Heart left ventricle (tissue), 16 donors: Measurements from ENCODE around the gene ICE1. TPM values are rescaled to one million over a fixed set of nuclear protein-coding genes. Genes with fewer than 3 reads are reported as not detected.

Experiments
- ATAC-seq, 4 donors: fragments of 200-7000 bp; cut with Tn5 transposase; one replicate each; pipeline ENCODE4 v1.9.1; 2020 to 2022; ENCODE audit warnings: moderate library complexity in 4 of 4, mild to moderate bottlenecking in 3 of 4, moderate number of reproducible peaks in 1 of 4
- DNase-seq, 5 donors: peaks; one replicate each; pipeline ENCODE4 v3.0.0-alpha.2; 2020
- H3K27ac ChIP-seq, 12 donors: fragments of 200-600 bp; sonication (generic) in 4 of 12; one replicate each; pipeline versions ENCODE4 v1.5.0 to v1.8.0; 2016 to 2022; ENCODE audit warnings: mild to moderate bottlenecking in 2 of 12
- H3K27me3 ChIP-seq, 9 donors: fragments of 200-600 bp; sonication (generic) in 2 of 9; one replicate each; pipeline versions ENCODE4 v1.5.1 to v1.8.0; 2016 to 2022; ENCODE audit warnings: mild to moderate bottlenecking in 3 of 9
- H3K36me3 ChIP-seq, 9 donors: fragments of 200-600 bp; sonication (generic) in 2 of 9; one replicate each; pipeline versions ENCODE4 v1.5.0 to v1.8.0; 2018 to 2022; ENCODE audit warnings: mild to moderate bottlenecking in 2 of 9
- H3K4me1 ChIP-seq, 12 donors: fragments of 200-600 bp; sonication (generic) in 4 of 12; one replicate each; pipeline versions ENCODE4 v1.5.0 to v1.8.0; 2016 to 2022; ENCODE audit warnings: mild to moderate bottlenecking in 3 of 12
- H3K4me3 ChIP-seq, 12 donors: fragments of 200-600 bp; sonication (generic) in 4 of 12; one replicate each; pipeline versions ENCODE4 v1.5.0 to v1.8.0; 2017 to 2022; ENCODE audit warnings: mild to moderate bottlenecking in 9 of 12, moderate library complexity in 4 of 12
- H3K9me3 ChIP-seq, 12 donors: fragments of 200-600 bp; sonication (generic) in 4 of 12; one replicate each; pipeline versions ENCODE4 v1.5.0 to v1.8.0; 2016 to 2022; ENCODE audit warnings: mild to moderate bottlenecking in 1 of 12
- CTCF ChIP-seq, 12 donors: fragments of 200-600 bp; sonication (generic) in 4 of 12; IDR thresholded peaks; one replicate each; pipeline versions ENCODE4 v1.5.0 to v1.8.0; 2018 to 2022; ENCODE audit warnings: antibody characterized with exemption in 12 of 12, mild to moderate bottlenecking in 5 of 12
- POLR2A ChIP-seq, 2 donors: fragments of 450-650 bp; IDR thresholded peaks; one replicate each; pipeline ENCODE4 v1.6.1; 2017; ENCODE audit warnings: antibody characterized with exemption in 2 of 2, mild to moderate bottlenecking in 2 of 2, moderate library complexity in 2 of 2
- WGBS, 4 donors: extraction: QIAGEN DNeasy Blood & Tissue Kit in 2 of 4; methylation state at CpG; one replicate each; pipeline versions ENCODE4 v1.1.5 to v1.1.7; 2013 to 2018; 5-methylcytosine and 5-hydroxymethylcytosine counted together
- intact Hi-C, 10 donors: fragments of 100-400 bp; cut with DNase I; formaldehyde crosslinking; loops; one replicate each; pipeline versions ENCODE4 v1.11.1 to v1.14.2; 2022
- polyA plus RNA-seq, 2 donors: library from polyadenylated mRNA; stranded (reverse); fragments of 200-250 nt; gene quantifications; one replicate each; pipeline ENCODE4 v1.2.3, GENCODE V29; 2013
- total RNA-seq, 9 donors: library from RNA; depleted of rRNA in 2 of 9; stranded (reverse); fragments of >200 nt in 2 of 9; fragmentation: NEBNext Ultra II Directional in 3 of 9; extraction: Animal tissue kit (Norgen Biotek cat#: 25700) in 3 of 9; gene quantifications; one replicate each; pipeline versions ENCODE4 v1.1.0 to v1.2.4, GENCODE V29; 2016 to 2023
- donor health status: ischemic (EF 13 %, LVEDD 7.1; RV severe dilation, severe dysfunction).
- donor health status: healthy with polysubstance abuse.
- donor health status: DM: no; HTN: yes; CAD: no.
- donor health status: DM: no; HTN: no; CAD: no.
- donor health status: ischemic (EF 25% LVEDD 6.9; RV normal size, moderate dysfunction).
- donor health status: ischemic (EF 25% LVEDD 5.7; RV mildly dilated, moderate dysfunction).
- donor health status: healthy.
- donor health status: DM: yes; HTN: yes; CAD: no.
- donor health status: ischemic (EF 35%, LVEDD 5.7; RV mildly dilated, moderate dysfunction).
- donor health status: nonischemic (EF 11% LVEDD 7.7; RV severe dilation, severe dysfunction).
- donor health status: DM: yes; HTN: yes; CAD: no.
- donor health status: PGD.
- donor health status: ischemic (EF 29% LVEDD 5.4; RV normal size, mild dysfunction).
- donor health status: nonischemic (EF 23%, LVEDD 6.1; RV moderate dilation, normal function).

Gene ICE1
- total and polyA plus RNA-seq, 11 donors = 4.8 to 21.4 (median 18.7) TPM

GRCh38 chr5:5521478-5521877 lies 99.0 kb downstream of the ICE1 start:
- Histone ChIP-seq H3K27me3 (no peaks in the 10 kb centered on the region), H3K27ac (no peak overlapping the region), H3K36me3 (no peaks in the 10 kb centered on the region), H3K4me3 (no peak overlapping the region), H3K4me1 (peaks cover 0 to 4% (median 0%) of the 10 kb centered on the region in 12 donors), H3K9me3 (no peaks in the 10 kb centered on the region)
- WGBS, 4 donors = 90 to 95% (median 93%) methylated on average over 2 of the region's 2 CpGs
- no peak for DNase-seq
- TF ChIP-seq CTCF (IDR thresholded peaks at IDR 0.05) (no peak), POLR2A (IDR thresholded peaks at IDR 0.05) (no peak)
- no peak for ATAC-seq
- intact Hi-C loops = no loop called here

GRCh38 chr5:5522336-5522735 lies 99.9 kb downstream of the ICE1 start:
- ATAC-seq (no peak), DNase-seq (no peak)
- H3K4me3 ChIP-seq = no peak overlapping the region
- intact Hi-C loops = no loop called here
- H3K9me3 ChIP-seq = no peaks in the 10 kb centered on the region
- TF ChIP-seq POLR2A (IDR thresholded peaks at IDR 0.05) (no peak), CTCF (IDR thresholded peaks at IDR 0.05) (no peak)
- no peaks in the 10 kb centered on the region for H3K27me3 ChIP-seq
- 63 to 73% (median 69%) methylated on average over 2 of the region's 2 CpGs for WGBS, 4 donors
- H3K27ac ChIP-seq = no peak overlapping the region
- no peaks in the 10 kb centered on the region for H3K36me3 ChIP-seq
- H3K4me1 ChIP-seq = peaks cover 0 to 4% (median 0%) of the 10 kb centered on the region in 12 donors

- Histone ChIP-seq H3K27ac (no peak overlapping the region), H3K9me3 (no peaks in the 10 kb centered on the region), H3K36me3 (no peaks in the 10 kb centered on the region), H3K27me3 (no peaks in the 10 kb centered on the region), H3K4me3 (peak overlapping the region in 1 of 12 donors; percentile 8), H3K4me1 (peaks cover 0 to 4% (median 0%) of the 10 kb centered on the region in 12 donors)
- intact Hi-C loops = no loop called here
- WGBS, 4 donors = 86 to 89% (median 87%) methylated on average over 6 of the region's 6 CpGs
- TF ChIP-seq POLR2A (IDR thresholded peaks at IDR 0.05) (no peak), CTCF (IDR thresholded peaks at IDR 0.05) (no peak)
- no peak for DNase-seq
- no peak for ATAC-seq
These were observed 100.6 kb downstream of the ICE1 start for GRCh38 chr5:5523066-5523505.

- intact Hi-C loops = no loop called here
- WGBS, 4 donors = 74 to 86% (median 81%) methylated on average over 3 of the region's 3 CpGs
- ATAC-seq = no peak
These were observed 101.8 kb downstream of the ICE1 start for GRCh38 chr5:5524327-5524726.

More at GRCh38 chr5:5524327-5524726, 101.8 kb downstream of the ICE1 start:
- no peak overlapping the region for H3K27ac ChIP-seq
- H3K36me3 ChIP-seq = no peaks in the 10 kb centered on the region
- peaks cover 0 to 3% (median 0%) of the 10 kb centered on the region in 12 donors for H3K9me3 ChIP-seq
- no peaks in the 10 kb centered on the region for H3K27me3 ChIP-seq
- no peak for DNase-seq
- peaks cover 0 to 4% (median 0%) of the 10 kb centered on the region in 12 donors for H3K4me1 ChIP-seq
- TF ChIP-seq POLR2A (IDR thresholded peaks at IDR 0.05) (no peak), CTCF (IDR thresholded peaks at IDR 0.05) (no peak)
- H3K4me3 ChIP-seq = no peak overlapping the region
